Activated CD4-positive, CD25-positive, alpha-beta regulatory T cell (primary cell): ENCODE results near the gene KRTAP1-4.
"Not testable (repeated sequence)": the region's sequence is repeated elsewhere in the genome, so short reads cannot be mapped to it uniquely, and the experiment has no call there.

Source experiments
- DNase-seq, 4 experiments: peaks; one replicate each; lab custom pipeline; 2025; lab: John Stamatoyannopoulos, UW

KRTAP1-4 gene, protein sequence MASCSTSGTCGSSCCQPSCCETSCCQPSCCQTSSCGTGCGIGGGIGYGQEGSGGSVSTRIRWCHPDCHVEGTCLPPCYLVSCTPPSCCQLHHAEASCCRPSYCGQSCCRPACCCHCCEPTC

DNA sequence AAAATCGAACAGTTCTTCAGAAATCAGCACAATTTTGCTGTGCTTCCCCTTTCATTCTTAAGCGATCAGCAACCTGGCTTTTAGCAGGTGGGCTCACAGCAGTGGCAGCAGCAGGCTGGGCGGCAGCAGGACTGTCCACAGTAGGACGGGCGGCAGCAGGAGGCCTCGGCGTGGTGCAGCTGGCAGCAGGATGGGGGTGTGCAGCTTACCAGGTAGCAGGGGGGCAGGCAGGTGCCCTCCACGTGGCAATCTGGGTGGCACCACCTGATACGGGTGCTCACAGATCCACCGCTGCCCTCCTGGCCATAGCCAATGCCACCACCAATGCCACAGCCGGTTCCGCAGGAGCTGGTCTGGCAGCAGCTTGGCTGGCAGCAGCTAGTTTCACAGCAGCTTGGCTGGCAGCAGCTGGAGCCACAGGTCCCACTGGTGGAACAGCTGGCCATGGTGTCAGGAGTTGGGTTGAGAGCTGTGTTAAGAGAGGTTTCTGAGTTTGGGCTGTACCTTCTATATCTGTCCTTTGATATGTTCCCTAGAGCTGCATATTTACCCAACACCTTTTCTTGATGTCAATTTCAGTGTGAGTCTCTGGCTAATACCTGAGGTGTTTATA, at the start of gene KRTAP1-4:
TSS of gene KRTAP1-4 (minus strand) at position 563 of the 613 bp plus-strand sequence. CDS start at position 446, 117 bp downstream.
- DNase-seq: no peak

DNA sequence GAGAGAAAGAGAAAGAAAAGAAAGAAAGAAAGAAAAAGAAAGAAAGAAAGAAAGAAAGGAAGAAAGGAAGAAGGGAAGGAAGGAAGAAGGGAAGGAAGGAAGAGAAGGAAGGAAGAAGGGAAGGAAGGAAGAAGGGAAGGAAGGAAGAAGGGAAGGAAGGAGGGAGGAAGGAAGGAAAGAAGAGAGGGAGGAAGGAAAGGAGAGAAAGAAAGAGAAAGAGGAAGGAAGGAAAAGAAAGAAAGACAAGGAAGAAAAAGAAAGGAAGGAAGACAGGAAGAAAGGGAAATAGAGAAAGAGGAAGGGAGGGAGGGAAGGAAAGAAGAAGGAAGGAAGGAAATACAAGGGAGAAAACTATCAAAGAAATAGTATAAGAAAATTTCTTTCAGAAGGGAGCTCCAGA, 46.8 kb upstream of the KRTAP1-4 start:
- no peak for DNase-seq

GRCh38 chr17:41073676-41074075, 43.7 kb upstream of the KRTAP1-4 start:
- DNase-seq: no peak

GRCh38 chr17:41071606-41072360, 41.8 kb upstream of the KRTAP1-4 start:
- DNase-seq: no peak

- DNase-seq: no peak
Measured at GRCh38 chr17:41069031-41069430, 39.0 kb upstream of the KRTAP1-4 start.

GRCh38 chr17:41067281-41067680, 37.3 kb upstream of the KRTAP1-4 start:
- DNase-seq: no peak

DNA sequence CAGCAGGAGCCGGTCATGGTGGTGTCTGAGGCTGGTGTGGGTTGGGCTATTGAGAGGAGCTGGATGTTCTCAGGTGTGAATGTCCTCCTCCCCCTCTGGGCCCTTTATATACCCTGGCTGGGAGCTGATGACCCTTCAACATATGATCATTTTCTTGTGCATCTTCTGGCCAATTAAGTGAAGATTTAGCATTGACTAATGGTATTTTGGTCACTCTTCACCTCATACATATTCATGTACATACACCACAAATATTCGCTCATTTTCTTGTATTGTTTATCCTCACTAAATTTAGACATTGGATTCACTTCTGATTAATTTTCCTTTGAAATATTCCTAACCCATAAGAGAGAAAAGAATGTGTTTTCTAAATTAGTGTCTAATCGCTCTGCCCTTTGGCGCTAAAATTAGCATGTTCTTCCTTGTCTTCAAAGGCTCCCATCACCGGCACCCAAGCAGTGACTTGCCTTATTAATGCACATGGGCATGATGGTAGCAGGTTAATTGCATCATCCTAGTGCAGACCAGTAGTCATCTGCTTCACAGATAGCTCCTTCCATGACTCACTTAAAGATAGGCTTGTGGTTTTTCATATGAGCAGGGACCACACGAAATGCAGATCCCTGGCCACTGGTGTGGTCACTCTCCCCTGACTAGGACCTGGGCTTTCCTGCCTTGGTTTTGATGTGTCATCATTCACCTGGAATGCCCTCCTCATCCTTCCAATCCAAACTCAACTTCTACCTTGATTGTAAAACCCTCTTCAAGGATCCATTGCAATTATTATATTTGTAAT, 36.0 kb upstream of the KRTAP1-4 start, which contains the start of gene KRTAP2-4:
TSS of gene KRTAP2-4 (minus strand) at position 51 of the 796 bp plus-strand sequence. CDS start at position 17, 34 bp downstream.
- no peak for DNase-seq

GRCh38 chr17:41065016-41065689, 35.2 kb upstream of the KRTAP1-4 start:
- DNase-seq: not testable (repeated sequence)

GRCh38 chr17:41064301-41064700, 34.3 kb upstream of the KRTAP1-4 start:
- no peak for DNase-seq

GRCh38 chr17:41063449-41063848, 33.5 kb upstream of the KRTAP1-4 start:
- DNase-seq: no peak

GRCh38 chr17:41061964-41062363, 32.0 kb upstream of the KRTAP1-4 start:
- DNase-seq: no peak

- no peak for DNase-seq
Measured at GRCh38 chr17:41060052-41060604, 30.1 kb upstream of the KRTAP1-4 start, which contains the start of gene KRTAP2-3. TSS of gene KRTAP2-3 (minus strand) at chr17:41060114. CDS start at chr17:41060050, 64 bp downstream.

- not testable (repeated sequence) for DNase-seq
Measured at GRCh38 chr17:41059276-41060051, 29.5 kb upstream of the KRTAP1-4 start.

GRCh38 chr17:41058741-41059140, 28.7 kb upstream of the KRTAP1-4 start:
- no peak for DNase-seq

GRCh38 chr17:41057547-41057946, 27.6 kb upstream of the KRTAP1-4 start:
- DNase-seq: no peak

DNA sequence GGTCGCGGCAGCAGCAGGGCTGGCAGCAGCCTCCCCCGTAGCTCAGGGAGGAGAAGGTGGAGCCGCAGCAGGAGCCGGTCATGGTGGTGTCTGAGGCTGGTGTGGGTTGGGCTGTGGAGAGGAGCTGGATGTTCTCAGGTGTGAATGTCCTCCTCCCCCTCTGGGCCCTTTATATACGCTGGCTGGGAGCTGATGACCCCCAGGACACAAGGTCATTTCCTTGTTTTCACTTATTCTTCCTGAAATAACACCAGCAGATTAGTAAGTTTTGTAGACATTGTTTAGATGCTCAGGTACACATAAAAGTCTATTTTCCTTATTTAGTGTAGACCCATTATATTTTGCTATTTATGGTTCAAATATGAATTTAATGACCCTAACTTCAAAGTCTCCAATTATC, 25.1 kb upstream of the KRTAP1-4 start, which contains the start of gene KRTAP2-2:
TSS of gene KRTAP2-2 (minus strand) at position 101 of the 400 bp plus-strand sequence. CDS start at position 82, 19 bp downstream.
- DNase-seq: not testable (repeated sequence)

DNA sequence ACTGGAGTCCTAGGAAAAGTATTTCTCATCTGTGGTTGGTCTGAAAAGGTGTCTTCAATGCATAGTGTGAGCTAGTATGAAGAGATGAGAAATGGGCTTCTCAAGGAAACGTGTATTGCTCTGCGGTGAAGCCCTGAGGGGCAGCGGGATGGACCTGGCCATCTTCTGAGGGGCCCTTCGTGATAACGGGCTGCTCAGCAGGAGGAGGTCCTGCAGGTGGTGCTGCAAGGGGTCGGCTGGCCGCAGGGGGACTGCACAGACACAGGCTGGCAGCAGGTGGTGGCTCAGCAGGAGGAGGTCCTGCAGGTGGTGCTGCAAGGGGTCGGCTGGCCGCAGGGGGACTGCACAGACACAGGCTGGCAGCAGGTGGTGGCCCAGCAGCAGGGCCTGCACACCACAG, 24.6 kb upstream of the KRTAP1-4 start:
- DNase-seq: not testable (repeated sequence)

DNA sequence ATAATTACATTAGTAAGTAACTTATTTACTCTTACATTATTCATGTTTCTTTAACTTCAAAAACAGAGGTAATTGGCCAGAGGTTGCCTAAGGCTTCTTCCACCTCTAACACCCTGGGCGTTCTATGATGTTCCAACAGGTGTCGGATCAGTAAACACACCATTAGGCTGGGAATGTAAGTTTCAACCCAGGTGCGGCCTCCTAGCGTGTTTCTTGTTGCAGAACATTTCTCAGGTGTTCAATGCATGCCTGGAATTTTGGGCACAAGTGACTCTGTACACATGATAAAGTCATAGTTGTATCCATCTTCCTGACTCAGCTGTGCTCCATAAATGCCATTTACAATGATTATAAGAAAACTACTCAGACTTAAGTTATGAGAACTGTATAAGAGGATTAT, 24.0 kb upstream of the KRTAP1-4 start:
- no peak for DNase-seq

DNA sequence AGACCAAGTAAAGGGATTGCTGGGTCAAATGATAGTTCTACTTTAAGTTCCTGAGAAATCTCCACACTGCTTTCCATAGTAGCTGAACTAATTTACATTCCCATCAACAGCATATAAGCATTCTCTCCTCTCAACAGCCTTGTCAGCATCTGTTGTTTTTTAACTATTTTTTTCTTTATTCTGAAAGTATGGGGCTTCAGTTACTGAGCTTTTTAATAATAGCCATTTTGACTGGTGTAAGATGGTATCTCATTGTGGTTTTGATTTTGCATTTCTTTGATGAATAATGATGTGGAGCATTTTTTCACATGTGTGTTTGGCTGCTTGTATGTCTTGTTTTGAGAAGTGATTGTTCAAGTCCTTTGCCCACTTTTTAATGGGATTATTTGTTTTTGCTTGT, 22.6 kb upstream of the KRTAP1-4 start:
- DNase-seq: no peak

DNA sequence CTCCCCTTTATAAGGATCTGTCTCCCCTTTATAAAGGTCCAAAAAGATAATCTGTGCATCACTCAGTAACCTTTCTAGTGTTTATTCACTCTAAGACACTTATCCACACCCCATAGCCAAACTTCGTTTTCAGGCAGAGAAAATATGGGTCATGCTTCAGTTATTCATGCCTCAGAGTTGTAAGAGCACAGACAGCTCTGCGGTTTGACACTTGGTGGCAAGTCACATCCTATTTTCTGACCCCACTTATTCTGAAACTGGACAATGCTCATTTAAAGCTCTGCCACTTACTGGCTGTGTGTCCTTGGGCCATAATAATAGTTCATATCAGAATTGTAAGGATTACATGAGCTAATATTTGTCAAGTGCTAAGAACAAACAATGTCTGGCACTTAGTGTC, 19.1 kb upstream of the KRTAP1-4 start:
- no peak for DNase-seq
